Stimulated activated CD4-positive, alpha-beta T cell treated with anti-CD3 and anti-CD28 coated beads, Interleukin-2, amount 100 ng/mL, for 24 hours (primary cell): ENCODE data around the gene PNKP.
A peak's percentile ranks its signal among the peaks of the same experiment; 100 is the strongest.

Experiments
- DNase-seq, 2 donors: peaks; one replicate each; pipeline ENCODE4 v3.0.0-alpha.2; 2020

Gene PNKP

GRCh38 chr19:49874503-49875157 is 7.3 kb upstream of the PNKP start:
- no peak for DNase-seq

- no peak for DNase-seq
These were observed 6.5 kb upstream of the PNKP start for GRCh38 chr19:49873834-49874233.

- DNase-seq: no peak
These were observed 5.7 kb upstream of the PNKP start for GRCh38 chr19:49873129-49873521.

- no peak for DNase-seq
These were observed 5.1 kb upstream of the PNKP start for GRCh38 chr19:49872245-49873128.

GRCh38 chr19:49871349-49871985 is 4.1 kb upstream of the PNKP start:
- no peak for DNase-seq

GRCh38 chr19:49870309-49870901 is 3.0 kb upstream of the PNKP start:
- DNase-seq: no peak

- peak; percentile 89 for DNase-seq
These were observed 2.3 kb upstream of the PNKP start for GRCh38 chr19:49869484-49870308.

GRCh38 chr19:49869009-49869483 is 1.7 kb upstream of the PNKP start:
- no peak for DNase-seq

GRCh38 chr19:49864890-49865289 is 2.5 kb downstream of the PNKP start:
- no peak for DNase-seq

GRCh38 chr19:49863935-49864320 is 3.4 kb downstream of the PNKP start:
- DNase-seq: no peak

- DNase-seq: no peak
These were observed 4.0 kb downstream of the PNKP start for GRCh38 chr19:49863254-49863934.

GRCh38 chr19:49862391-49863253 is 4.8 kb downstream of the PNKP start:
- DNase-seq: peak in 1 of 2 donors; percentile 45

- no peak for DNase-seq
These were observed 5.6 kb downstream of the PNKP start for GRCh38 chr19:49861541-49862378.

- DNase-seq: no peak
These were observed 6.3 kb downstream of the PNKP start for GRCh38 chr19:49861107-49861506.

GRCh38 chr19:49860336-49861102 is 6.9 kb downstream of the PNKP start:
- DNase-seq: no peak

- no peak for DNase-seq
These were observed 7.6 kb downstream of the PNKP start for GRCh38 chr19:49859682-49860335.

- DNase-seq: no peak
These were observed 9.0 kb downstream of the PNKP start for GRCh38 chr19:49858088-49858985.

GRCh38 chr19:49857838-49858087 is 9.6 kb downstream of the PNKP start:
- no peak for DNase-seq
